ENCODE measurements around the gene AGBL3.

AGBL3 gene

GRCh38 chr7:135177028-135177696 is 190.9 kb downstream of the AGBL3 start:
- H3K27ac ChIP-seq (ENCODE audit: low read length), result no peak overlapping the region
- no peak overlapping the region for H3K9ac ChIP-seq (ENCODE audit: low read length in 2 of 2)
- H3K27me3 ChIP-seq (ENCODE audit: control insufficient read depth in 1 of 2, insufficient read depth in 2 of 2, low read length in 2 of 2), result no peaks in the 10 kb centered on the region
- H3K9me3 ChIP-seq (ENCODE audit: control insufficient read depth in 2 of 2, low read length in 2 of 2), result peaks cover 0 to 13% of the 10 kb centered on the region in 2 donors
- no peak overlapping the region for H3K4me3 ChIP-seq (ENCODE audit: low read length in 2 of 2)
- no peaks in the 10 kb centered on the region for H3K36me3 ChIP-seq (ENCODE audit: control insufficient read depth in 2 of 2, insufficient read depth in 2 of 2, low read length in 2 of 2)
- no peaks in the 10 kb centered on the region for H3K4me1 ChIP-seq (ENCODE audit: control insufficient read depth, insufficient read depth, low read length)

GRCh38 chr7:135178364-135178763 is 192.1 kb downstream of the AGBL3 start:
- no peak overlapping the region for H3K27ac ChIP-seq (ENCODE audit: low read length)
- peaks cover 0 to 7% of the 10 kb centered on the region in 2 donors for H3K36me3 ChIP-seq (ENCODE audit: control insufficient read depth in 2 of 2, insufficient read depth in 2 of 2, low read length in 2 of 2)
- H3K27me3 ChIP-seq (ENCODE audit: control insufficient read depth in 1 of 2, insufficient read depth in 2 of 2, low read length in 2 of 2), result no peaks in the 10 kb centered on the region
- H3K4me1 ChIP-seq (ENCODE audit: control insufficient read depth, insufficient read depth, low read length), result no peaks in the 10 kb centered on the region
- no peak overlapping the region for H3K9ac ChIP-seq (ENCODE audit: low read length in 2 of 2)
- peaks cover 0 to 13% of the 10 kb centered on the region in 2 donors for H3K9me3 ChIP-seq (ENCODE audit: control insufficient read depth in 2 of 2, low read length in 2 of 2)
- H3K4me3 ChIP-seq (ENCODE audit: low read length in 2 of 2), result no peak overlapping the region

- H3K9ac ChIP-seq (ENCODE audit: low read length in 2 of 2), result no peak overlapping the region
- H3K27me3 ChIP-seq (ENCODE audit: control insufficient read depth in 1 of 2, insufficient read depth in 2 of 2, low read length in 2 of 2), result no peaks in the 10 kb centered on the region
- H3K27ac ChIP-seq (ENCODE audit: low read length), result no peak overlapping the region
- peaks cover 0 to 13% of the 10 kb centered on the region in 2 donors for H3K9me3 ChIP-seq (ENCODE audit: control insufficient read depth in 2 of 2, low read length in 2 of 2)
- H3K36me3 ChIP-seq (ENCODE audit: control insufficient read depth in 2 of 2, insufficient read depth in 2 of 2, low read length in 2 of 2), result peaks cover 4 to 13% of the 10 kb centered on the region in 2 donors
- H3K4me3 ChIP-seq (ENCODE audit: low read length in 2 of 2), result no peak overlapping the region
- no peaks in the 10 kb centered on the region for H3K4me1 ChIP-seq (ENCODE audit: control insufficient read depth, insufficient read depth, low read length)
These were observed 193.1 kb downstream of the AGBL3 start for GRCh38 chr7:135179321-135179925.

DNA sequence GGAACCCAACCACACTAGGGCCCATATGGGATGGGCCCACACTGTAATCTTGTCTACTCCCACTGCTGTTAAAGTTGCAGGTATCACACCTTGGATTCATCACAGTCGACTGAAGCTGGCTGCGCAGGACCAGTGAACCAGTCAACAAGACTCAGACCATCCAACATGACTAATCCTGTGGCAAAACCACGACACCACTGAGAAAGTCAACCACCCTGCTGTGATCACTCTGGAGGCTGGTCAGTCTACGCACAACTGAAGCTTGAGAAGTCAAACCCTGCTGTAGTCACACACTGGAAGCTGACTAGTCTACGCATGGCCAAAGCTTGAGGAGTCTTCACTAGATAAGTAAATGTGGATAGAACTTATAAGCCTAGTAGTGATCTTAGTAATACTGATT is 193.8 kb downstream of the AGBL3 start:
- no peaks in the 10 kb centered on the region for H3K4me1 ChIP-seq (ENCODE audit: control insufficient read depth, insufficient read depth, low read length)
- no peak overlapping the region for H3K4me3 ChIP-seq (ENCODE audit: low read length in 2 of 2)
- no peak overlapping the region for H3K9ac ChIP-seq (ENCODE audit: low read length in 2 of 2)
- no peak overlapping the region for H3K27ac ChIP-seq (ENCODE audit: low read length)
- H3K36me3 ChIP-seq (ENCODE audit: control insufficient read depth in 2 of 2, insufficient read depth in 2 of 2, low read length in 2 of 2), result peaks cover 4 to 15% of the 10 kb centered on the region in 2 donors
- peaks cover 0 to 13% of the 10 kb centered on the region in 2 donors for H3K9me3 ChIP-seq (ENCODE audit: control insufficient read depth in 2 of 2, low read length in 2 of 2)
- H3K27me3 ChIP-seq (ENCODE audit: control insufficient read depth in 1 of 2, insufficient read depth in 2 of 2, low read length in 2 of 2), result no peaks in the 10 kb centered on the region

DNA sequence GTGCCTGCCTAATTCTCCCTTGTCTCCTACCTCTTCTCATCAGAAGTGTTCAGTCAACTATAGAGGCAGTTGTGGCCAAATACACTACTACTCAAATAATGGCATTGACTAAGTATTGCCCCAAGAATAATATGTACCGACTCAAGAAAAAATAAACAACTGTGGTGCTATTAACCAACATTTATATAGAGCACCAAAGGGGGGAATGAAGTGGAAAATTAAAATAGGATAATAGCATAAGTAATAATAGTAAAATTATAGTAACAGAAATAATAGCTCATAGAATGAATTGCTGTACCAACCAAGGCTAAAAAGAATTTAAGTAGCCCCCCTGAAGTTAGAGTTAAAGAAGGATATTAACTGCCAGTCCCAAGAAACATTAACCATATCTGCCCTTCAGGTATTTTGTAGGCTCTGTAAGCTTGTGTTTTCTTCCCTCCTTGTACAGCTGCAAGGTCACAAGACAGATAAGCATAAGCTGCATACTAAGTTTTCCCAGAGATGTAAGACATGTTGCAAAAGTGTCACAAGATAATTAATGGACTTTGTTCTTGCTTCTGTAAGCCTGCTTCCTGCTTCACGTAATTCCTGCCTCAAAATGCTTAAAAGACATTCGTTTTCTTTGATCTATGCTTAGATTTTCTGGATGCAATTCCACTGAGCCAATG is 195.1 kb downstream of the AGBL3 start:
- H3K9me3 ChIP-seq (ENCODE audit: control insufficient read depth in 2 of 2, low read length in 2 of 2), result peaks cover 0 to 13% of the 10 kb centered on the region in 2 donors
- no peak overlapping the region for H3K9ac ChIP-seq (ENCODE audit: low read length in 2 of 2)
- no peaks in the 10 kb centered on the region for H3K4me1 ChIP-seq (ENCODE audit: control insufficient read depth, insufficient read depth, low read length)
- H3K27ac ChIP-seq (ENCODE audit: low read length), result no peak overlapping the region
- H3K4me3 ChIP-seq (ENCODE audit: low read length in 2 of 2), result no peak overlapping the region
- H3K36me3 ChIP-seq (ENCODE audit: control insufficient read depth in 2 of 2, insufficient read depth in 2 of 2, low read length in 2 of 2), result peaks cover 10 to 26% of the 10 kb centered on the region in 2 donors
- no peaks in the 10 kb centered on the region for H3K27me3 ChIP-seq (ENCODE audit: control insufficient read depth in 1 of 2, insufficient read depth in 2 of 2, low read length in 2 of 2)

DNA sequence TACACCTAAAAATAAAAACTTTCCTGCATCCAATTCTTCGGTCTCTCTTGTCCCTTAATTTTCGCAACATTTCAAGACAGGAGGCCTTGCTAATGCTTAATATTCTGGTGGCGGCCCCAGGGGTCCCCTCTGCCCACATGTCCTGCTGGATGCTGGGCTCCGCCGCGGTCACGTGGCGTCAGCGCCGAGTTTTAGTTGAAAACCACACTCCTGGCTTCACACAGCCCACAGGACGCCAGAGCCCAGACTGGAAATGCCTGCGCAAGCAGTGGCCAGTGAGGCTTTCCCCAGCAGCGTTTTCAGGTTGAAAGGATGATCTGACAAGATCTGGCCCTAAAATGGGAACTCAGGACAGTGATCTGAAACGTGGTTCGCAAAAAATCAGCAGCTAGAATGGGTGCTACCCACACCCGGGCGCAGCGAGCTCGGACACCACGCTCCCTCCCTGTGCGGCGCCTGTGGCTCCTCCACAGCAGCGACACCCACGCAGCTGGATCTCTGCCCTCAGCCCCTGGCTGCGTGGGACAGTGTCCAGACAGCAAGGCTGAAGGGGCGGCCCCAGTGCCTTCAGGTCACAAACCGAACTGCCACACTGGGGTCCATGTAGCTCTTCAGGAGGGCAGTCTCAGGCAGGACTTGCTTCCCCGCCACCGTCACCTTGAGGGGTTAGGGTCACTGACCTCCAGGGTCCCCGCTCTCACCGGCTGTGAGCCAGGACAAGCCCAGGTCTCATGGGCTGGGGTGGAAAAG is 195.8 kb downstream of the AGBL3 start:
- no peak overlapping the region for H3K4me3 ChIP-seq (ENCODE audit: low read length in 2 of 2)
- no peak overlapping the region for H3K9ac ChIP-seq (ENCODE audit: low read length in 2 of 2)
- H3K4me1 ChIP-seq (ENCODE audit: control insufficient read depth, insufficient read depth, low read length), result no peaks in the 10 kb centered on the region
- no peak overlapping the region for H3K27ac ChIP-seq (ENCODE audit: low read length)
- no peaks in the 10 kb centered on the region for H3K27me3 ChIP-seq (ENCODE audit: control insufficient read depth in 1 of 2, insufficient read depth in 2 of 2, low read length in 2 of 2)
- H3K9me3 ChIP-seq (ENCODE audit: control insufficient read depth in 2 of 2, low read length in 2 of 2), result peaks cover 0 to 13% of the 10 kb centered on the region in 2 donors
- H3K36me3 ChIP-seq (ENCODE audit: control insufficient read depth in 2 of 2, insufficient read depth in 2 of 2, low read length in 2 of 2), result peaks cover 14 to 30% of the 10 kb centered on the region in 2 donors

- Histone ChIP-seq H3K27ac (ENCODE audit: low read length) (no peak overlapping the region), H3K27me3 (ENCODE audit: control insufficient read depth in 1 of 2, insufficient read depth in 2 of 2, low read length in 2 of 2) (no peaks in the 10 kb centered on the region), H3K4me1 (ENCODE audit: control insufficient read depth, insufficient read depth, low read length) (no peaks in the 10 kb centered on the region), H3K36me3 (ENCODE audit: control insufficient read depth in 2 of 2, insufficient read depth in 2 of 2, low read length in 2 of 2) (peaks cover 24 to 36% of the 10 kb centered on the region in 2 donors), H3K9ac (ENCODE audit: low read length in 2 of 2) (no peak overlapping the region), H3K4me3 (ENCODE audit: low read length in 2 of 2) (no peak overlapping the region), H3K9me3 (ENCODE audit: control insufficient read depth in 2 of 2, low read length in 2 of 2) (peaks cover 0 to 13% of the 10 kb centered on the region in 2 donors)
These were observed 197.2 kb downstream of the AGBL3 start for GRCh38 chr7:135183478-135183877.

- Histone ChIP-seq H3K9me3 (ENCODE audit: control insufficient read depth in 2 of 2, low read length in 2 of 2) (peaks cover 0 to 13% of the 10 kb centered on the region in 2 donors), H3K9ac (ENCODE audit: low read length in 2 of 2) (no peak overlapping the region), H3K4me3 (ENCODE audit: low read length in 2 of 2) (no peak overlapping the region), H3K36me3 (ENCODE audit: control insufficient read depth in 2 of 2, insufficient read depth in 2 of 2, low read length in 2 of 2) (peaks cover 30 to 45% of the 10 kb centered on the region in 2 donors), H3K27ac (ENCODE audit: low read length) (no peak overlapping the region), H3K27me3 (ENCODE audit: control insufficient read depth in 1 of 2, insufficient read depth in 2 of 2, low read length in 2 of 2) (no peaks in the 10 kb centered on the region), H3K4me1 (ENCODE audit: control insufficient read depth, insufficient read depth, low read length) (no peaks in the 10 kb centered on the region)
These were observed 198.0 kb downstream of the AGBL3 start for GRCh38 chr7:135184254-135184841.

Measured in stomach smooth muscle (tissue), 2 donors.